HK-2 (cell line): Measurements from ENCODE around the gene PSEN2.
A peak's percentile ranks its signal among the peaks of the same experiment; 100 is the strongest.
"Not testable (repeated sequence)": the region's sequence is repeated elsewhere in the genome, so short reads cannot be mapped to it uniquely, and the experiment has no call there.

Experiments used
- DNase-seq: peaks from one replicate; pipeline ENCODE4 v3.0.0-alpha.2; 2018; ENCODE audit not compliant: unreplicated experiment

Gene PSEN2

DNA sequence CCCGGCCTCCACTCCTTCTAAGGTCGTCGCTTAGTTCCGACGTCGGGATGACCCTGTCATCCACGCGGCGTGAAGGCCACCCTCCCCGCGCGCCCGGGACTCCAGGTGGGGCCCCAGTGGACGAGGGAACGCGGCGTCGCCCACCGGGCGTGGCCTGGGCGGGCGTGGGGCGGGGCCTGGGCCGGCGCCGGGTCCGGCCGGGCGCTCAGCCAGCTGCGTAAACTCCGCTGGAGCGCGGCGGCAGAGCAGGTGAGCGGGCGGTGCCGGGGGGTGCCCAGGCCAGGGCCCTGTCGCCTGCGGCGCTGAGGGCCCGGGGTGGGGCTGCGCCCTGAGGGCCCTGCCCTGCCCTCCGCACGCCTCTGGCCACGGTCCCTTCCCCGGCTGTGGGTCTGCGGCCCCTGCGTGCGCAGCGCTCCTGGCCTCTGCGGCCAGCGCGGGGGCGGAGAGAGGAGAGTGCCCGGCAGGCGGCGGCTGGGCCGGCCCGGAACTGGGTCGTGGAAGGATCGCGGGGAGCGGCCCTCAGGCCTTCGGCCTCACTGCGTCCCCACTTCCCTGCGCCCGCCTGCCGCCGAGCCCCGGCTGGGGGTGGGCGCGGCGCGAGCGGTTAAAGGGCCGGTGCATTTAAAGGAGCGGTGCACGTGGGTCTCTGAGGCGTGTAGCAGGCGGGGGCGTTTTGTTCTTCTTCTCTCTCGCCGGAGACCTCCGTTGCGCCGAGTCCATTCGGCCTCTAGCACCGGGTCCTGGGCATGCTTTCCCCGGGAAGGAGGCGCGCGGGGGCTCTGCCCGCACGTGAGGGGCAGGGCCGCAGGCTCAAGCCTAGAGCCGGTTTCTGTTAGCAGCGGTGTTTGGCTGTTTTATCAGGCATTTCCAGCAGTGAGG, at the start of gene PSEN2:
PSEN2 (plus strand) TSS at position 216 of the 879 bp plus-strand sequence. CDS start 11,292 bp downstream, outside the sequence.
- peak; percentile 85 for DNase-seq

DNA sequence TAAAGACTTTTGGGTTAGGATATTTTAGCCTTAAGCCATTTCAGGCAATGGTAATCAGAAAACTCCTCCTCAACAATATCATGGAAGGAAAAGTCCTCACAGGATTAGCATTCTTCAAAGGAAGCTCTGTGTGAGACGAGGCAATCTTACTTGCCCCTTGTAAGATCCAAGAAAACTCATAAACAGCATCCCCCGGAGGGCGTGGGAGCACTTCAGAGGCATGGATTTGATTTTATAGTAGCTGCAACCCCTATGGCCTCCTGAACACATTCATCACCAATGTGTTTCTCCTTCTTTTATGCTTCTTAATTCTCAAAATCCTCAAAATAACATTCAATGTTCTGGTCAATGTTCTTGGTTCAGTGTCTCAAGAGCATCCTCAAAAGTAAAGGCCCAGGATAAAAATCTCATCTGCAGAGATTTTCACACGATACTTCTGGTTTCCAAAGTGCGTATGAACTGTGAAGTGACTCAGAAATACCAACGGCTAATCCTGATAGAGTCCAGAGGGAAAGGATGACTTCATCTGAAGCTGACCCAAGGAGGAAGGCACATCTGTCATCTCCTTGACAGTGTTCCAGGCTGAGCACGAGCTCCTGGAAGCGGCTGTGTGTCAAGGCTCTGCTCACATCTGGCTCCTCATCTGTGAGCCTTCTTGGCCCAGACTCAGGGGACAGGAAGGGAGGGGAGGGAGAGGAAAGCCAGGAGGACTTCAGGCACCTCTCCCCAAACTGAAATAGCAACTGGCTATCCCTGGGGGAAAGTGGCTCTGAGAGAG, 49.3 kb upstream of the PSEN2 start:
- DNase-seq: peak; percentile 30

DNA sequence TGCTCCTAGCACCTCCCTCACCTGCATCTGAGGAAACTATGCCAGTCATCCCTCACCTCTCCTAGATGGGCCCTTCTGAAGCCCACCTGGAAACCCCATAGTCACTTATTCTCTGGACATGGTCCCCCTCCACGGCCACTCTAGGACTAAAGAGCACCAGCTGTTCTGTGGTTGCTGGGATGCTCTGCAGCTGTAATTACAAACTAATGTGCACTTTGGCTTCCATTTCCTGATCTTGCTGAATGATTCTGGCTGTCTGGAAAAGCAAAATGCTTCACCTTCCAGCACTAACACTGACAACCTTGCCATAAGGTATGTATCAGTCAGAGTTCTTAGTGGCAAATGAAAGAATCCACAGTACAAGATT, 48.7 kb upstream of the PSEN2 start:
- no peak for DNase-seq

DNA sequence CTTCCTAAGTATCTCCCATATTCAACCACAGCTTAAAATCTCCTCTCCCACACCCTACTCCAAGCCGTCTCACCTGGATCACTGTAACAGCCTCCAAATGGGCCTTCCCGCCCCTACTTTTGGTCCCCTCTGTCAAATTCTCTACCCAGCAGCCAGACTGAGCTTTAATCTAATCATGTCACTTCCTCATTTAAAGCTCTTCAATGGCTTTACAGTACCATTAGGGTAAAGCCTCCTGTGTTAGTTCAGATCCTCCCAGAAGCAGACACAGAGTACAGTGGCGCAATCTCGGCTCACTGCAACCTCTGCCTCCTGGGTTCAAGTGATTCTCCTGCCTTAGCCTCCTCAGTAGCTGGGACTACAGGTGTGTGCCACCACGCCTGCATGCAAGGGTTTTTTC, 46.8 kb upstream of the PSEN2 start:
- DNase-seq: no peak

DNA sequence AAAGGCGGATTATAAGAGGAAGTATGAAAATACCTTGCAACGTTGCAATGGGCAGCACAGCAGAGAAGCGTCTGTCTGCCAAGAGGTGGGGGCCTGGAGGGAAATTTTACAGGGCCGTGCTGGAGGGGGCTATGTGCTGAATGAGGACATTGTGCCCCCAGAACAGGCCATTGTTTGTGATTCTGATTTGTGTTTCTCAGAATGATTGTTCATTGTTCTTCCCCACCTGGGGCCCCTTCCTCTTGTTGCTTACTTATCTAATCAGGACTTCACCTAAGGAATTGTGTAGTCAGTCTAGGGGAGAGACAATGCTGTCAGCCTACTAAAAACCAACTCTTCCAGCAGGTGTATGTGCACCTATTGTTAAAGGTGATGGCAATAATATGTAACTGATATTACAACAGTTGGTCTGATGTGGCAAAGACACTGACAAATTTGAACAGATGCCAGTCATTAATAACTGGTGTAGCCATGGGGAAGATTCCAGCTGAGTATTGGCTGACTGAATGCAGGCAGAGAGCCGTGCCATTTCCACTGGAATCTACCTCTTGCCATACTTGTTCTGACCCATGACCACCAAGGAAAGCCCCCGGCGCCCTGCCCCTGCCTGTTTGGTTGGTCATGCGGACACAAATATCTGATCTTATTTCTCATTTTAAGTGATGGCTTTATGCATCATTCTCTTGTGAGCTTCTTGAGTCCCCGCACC, 45.2 kb upstream of the PSEN2 start:
- DNase-seq: no peak

DNA sequence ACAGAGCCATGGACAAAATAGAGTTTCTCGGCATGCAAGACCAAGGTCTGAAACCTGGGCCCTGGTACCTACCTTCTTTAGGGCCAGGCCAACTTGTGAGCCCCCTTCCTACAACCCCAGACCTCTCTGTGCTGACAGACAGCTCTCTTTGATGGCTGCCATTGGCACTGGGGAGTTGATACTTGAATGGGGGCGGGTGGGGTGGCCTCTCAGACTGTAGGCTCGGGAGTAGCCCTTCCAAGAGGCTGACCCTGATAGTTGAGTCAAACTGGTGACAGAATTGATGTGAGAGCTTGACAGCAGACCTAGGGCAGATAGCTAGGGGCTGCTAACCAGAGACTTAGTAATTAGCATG, 44.7 kb upstream of the PSEN2 start:
- no peak for DNase-seq

DNA sequence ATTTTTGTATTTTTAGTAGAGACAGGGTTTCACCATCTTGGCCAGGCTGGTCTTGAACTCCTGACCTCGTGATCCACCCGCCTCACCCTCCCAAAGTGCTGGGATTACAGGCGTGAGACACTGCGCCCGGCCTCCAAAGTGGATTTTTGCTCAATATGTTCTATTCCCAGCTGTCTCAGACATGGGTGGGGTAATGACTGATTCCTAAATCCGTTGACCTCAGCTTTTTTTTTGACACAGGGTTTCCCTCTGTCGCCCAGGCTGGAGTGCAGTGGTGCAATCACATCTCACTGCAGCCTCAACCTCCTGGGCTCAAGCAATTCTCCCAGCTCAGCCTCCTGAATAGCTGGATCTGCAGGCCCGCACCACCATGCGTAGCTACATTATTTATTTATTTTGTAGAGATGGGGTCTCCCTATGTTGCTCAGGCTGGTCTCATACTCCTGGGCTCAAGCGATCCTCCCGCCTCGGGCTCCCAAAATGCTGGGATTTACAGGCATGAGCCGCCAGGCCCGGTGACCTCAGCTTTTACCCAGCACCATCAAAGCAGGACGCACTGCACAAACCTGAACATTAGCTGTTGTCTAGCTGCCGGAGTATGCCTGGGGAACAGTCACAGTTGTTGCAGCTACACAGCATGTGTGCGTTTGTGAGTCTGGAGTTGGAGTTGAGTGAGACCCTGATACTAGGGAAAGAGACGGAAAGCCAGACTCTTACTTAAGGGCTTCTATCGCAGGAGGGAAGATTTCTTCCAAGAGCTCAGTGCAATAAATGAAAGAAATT, 43.7 kb upstream of the PSEN2 start:
- DNase-seq: no peak

DNA sequence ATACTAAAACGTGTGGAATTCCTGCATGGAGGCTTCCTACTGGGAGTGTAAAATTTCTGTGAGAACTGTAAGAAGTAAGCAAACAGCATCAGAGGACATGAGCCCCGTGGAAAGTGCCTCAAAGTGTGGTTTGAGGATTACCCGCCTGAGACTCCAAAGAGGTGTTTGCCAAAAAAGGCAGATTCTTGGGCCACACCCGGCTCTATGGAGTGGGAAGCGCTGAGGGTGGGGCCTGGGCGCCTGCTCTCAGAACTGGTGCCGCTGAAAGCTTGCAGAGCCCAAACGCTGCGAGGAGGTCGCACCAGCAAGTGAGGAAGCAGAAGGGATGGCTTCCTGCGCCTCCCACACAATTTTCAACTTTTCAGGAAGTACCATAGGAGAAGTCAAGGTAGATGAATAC, 43.0 kb upstream of the PSEN2 start:
- no peak for DNase-seq

DNA sequence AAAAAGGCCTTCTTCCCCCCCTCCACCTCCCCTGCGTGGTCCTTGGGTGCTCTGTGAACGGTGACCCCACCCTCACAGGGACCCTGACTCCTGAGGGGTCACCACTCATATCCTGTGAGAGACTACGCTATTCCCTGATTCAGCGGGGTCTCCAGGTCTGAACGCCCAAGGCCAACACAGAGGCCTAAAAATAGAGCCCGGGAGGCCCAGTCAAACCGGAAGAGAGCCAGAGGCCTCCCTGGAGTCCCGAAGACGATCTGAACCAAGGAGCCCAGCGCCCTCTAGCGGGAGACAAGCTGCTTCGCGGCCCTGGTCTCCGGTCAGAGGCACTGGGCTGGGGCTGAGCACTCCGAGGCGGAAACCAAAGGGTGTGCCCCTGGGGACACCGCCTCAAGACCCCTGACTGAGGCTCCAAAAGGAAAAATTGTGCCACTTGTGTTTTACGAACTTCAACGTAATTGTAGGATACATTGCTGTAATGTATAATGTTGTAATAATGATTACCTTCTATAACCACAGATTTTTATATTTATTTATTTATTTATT, 42.4 kb upstream of the PSEN2 start:
- DNase-seq: peak; percentile 98

DNA sequence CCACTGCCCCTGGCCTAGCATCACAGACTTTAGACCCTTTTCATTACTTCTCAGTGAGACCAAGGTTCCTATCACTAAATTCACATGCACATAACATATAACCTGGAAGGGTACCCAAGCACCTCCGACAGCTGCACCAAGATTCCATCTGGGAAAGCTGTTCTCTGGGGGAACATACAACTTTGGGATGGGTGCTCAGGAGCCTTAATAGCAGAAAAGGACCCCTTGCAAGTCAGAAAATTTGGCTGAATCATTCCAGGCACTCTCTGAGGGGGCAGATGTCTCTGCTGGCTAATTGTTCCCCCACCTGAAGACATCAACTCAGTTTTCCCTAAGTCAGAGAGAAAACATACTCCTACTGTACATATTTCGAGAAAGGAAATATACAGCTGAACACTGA, 41.3 kb upstream of the PSEN2 start:
- no peak for DNase-seq

DNA sequence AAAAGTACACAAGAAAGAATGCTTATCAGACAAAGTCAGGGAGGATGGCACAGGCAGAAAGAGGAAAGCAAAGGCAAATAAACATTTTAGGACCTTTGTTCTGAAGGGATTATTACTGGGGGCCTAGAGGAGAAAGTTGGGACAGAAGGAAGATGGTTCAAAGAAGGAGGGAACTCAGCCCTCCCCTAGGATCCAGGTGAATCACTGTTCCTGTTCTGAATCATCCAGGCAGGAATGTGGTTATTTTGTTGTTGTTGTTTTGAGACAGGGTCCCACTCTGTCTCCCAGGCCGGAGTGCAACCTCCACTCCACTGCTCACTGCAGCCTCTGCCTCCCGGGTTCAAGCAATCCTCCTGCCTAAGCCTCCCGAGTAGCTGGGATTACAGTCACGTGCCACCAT, 38.5 kb upstream of the PSEN2 start:
- DNase-seq: no peak

DNA sequence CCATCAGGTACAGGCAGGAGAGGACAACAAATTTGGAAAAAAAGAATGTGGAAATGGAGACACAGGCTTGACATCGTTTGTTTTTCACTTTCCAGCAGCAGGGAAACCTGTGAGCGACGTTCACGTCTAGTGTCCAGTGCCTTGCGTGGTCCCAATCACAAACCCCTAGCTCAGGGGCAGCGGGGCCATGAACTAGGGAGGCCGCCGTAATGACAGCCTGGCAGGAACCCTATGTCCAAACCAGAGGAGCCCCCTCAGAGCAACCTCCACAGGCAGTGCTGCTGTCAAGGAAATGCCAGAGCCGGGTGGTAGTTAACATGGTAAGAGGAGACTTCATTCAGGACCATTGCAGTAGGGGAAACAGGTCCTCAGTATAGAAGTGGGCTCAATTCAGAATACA, 37.8 kb upstream of the PSEN2 start:
- DNase-seq: no peak

DNA sequence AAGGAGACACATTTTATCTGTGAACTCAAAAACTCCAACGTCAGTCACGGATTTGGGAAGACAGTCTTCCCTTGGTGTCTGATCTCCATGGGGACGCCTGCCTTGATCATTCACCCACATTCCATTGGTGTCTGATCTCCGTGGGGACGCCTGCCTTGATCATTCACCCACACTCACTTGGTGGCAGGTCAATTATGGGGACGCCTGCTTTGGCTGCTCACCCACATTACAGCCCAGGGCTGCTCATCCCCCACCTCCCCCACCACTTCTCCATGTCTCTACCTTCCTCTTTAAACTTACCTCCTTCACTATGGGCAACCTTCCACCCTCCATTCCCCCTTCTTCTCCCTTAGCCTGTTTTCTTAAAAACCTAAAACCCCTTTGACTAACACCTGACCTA, 36.2 kb upstream of the PSEN2 start:
- not testable (repeated sequence) for DNase-seq

DNA sequence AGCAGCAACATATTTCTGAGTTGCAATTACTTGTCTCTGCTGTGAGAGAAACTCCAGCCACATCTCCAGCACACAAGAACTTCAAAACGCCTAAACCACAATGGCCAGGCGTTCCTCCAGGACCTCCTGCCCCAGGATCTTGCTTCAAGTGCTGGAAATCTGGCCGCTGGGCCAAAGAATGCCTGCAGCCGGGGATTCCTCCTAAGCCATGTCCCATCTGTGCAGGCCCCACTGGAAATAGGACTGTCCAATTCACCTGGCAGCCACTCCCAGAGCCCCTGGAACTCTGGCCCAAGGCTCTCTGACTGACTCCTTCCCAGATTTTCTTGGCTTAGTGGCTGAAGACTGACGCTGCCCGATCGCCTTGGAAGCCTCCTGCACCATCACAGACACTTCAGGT, 35.0 kb upstream of the PSEN2 start:
- DNase-seq: not testable (repeated sequence)

DNA sequence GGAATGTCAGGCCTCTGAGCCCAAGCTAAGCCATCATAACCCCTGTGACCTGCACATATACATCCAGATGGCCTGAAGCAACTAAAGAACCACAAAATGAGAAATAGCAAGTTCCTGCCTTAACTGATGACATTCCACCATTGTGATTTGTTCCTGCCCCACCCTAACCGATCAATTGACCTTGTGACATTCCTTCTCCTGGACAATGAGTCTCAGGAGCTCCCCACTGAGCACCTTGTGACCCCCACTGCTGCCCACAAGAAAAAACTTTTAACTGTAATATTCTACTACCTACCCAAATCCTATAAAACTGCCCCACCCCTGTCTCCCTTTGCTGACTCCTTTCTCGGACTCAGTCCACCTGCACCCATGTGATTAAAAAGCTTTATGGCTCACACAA, 32.5 kb upstream of the PSEN2 start:
- not testable (repeated sequence) for DNase-seq

DNA sequence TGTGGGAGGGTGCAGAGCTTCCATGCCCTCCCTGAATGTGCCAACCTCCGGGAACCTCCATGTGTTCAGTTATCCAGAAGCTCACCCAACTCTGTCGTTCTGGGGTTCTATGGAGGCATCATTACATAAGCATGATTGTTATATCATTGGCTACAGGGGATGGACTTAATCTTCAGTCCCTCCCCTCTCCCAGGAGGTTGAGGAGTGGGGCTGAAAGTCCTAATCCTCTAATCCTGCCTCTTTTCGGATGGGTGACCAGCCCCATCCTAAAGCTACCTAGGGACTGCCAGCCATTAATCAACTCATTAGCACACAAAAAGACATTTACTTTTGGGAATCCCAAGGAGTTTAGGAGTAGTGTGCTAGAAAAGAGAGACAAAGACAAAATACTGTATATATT, 32.0 kb upstream of the PSEN2 start:
- DNase-seq: no peak

DNA sequence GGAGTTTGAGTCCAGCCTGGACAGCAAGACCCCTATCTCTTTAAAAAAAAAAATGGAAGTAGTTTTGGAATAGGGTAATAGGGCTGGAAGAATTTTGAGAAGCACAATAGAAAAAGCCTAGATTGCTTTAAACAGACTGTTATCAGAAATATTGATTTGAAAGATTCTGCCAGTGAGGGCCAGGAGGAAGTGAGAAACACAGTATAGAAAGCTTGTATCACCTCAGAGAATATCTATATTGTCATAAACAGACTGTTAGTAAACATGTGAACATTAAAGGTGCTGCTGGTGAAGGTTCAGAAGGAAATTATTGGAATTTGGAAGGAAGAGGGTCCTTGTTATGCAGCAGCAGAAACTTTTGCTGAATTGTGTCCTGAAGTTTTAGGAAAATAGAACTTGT, 24.8 kb upstream of the PSEN2 start:
- no peak for DNase-seq

DNA sequence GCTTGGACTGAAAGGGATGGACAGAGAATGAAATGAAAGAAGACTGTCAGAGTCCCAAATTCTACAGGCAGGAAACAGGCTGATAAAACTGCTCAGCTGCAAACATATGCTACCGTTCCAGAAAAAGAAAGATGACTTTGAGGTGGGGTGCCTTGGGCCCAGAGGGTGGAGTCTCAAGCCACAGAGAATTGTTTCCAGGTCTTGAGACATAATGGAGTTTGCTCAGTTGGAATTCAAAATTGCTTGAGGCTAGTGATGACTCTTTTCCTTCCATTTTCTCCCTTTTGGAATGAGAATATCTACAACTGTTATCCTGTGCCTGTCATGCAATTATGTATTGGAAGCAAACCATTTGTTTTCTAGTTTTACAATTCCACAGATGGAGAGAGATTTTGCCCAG, 23.6 kb upstream of the PSEN2 start:
- DNase-seq: no peak

DNA sequence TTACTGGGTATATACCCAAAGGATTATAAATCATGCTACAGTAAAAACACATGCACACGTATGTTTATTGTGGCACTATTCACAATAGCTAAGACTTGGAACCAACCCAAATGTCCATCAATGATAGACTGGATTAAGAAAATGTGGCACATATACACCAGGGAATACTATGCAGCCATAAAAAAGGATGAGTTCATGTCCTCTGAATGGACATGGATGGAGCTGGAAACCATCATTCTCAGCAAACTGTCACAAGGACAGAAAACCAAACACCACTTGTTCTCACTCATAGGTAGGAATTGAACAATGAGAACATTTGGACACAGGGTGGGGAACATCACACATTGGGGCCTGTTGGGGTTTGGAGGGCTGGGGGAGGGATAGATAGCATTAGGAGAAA, 15.9 kb upstream of the PSEN2 start:
- not testable (repeated sequence) for DNase-seq

DNA sequence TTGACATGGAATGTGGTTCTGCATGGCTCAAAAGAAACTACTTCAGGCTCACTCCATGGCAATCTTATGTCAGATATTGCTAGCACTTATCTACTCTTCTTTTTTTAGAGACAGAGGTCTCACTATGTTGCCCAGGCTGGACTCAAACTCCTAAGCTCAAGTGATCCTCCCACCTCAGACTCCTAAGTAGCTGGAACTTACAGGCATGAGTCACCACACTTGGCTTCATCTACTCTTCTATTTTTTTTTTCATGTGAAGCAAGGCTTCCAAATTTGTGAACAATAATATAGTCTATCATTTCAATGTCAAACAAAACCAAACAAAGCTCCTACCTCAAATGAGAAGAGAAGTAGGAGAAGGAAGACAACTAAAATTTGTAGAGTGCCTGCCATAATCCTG, 7.5 kb upstream of the PSEN2 start:
- no peak for DNase-seq

DNA sequence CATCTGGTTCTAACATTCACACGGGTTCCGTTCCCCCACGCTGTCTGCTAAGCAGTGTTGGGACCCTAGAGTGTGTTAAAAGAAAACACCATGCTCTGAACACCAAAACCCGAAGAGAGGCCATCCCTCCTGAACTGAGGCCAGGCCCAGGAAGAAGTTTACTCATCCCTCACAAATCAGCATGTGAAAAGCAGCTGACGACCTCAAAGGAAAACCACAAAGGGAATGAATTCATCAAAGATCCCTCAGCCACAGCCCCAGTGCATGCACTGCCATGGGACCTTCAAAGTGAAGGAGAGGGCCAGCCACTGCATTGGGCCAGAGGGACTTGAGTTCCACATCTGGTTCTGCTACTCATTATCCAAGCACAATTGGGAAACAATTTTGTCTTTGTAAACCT, 7.0 kb upstream of the PSEN2 start:
- peak; percentile 46 for DNase-seq

DNA sequence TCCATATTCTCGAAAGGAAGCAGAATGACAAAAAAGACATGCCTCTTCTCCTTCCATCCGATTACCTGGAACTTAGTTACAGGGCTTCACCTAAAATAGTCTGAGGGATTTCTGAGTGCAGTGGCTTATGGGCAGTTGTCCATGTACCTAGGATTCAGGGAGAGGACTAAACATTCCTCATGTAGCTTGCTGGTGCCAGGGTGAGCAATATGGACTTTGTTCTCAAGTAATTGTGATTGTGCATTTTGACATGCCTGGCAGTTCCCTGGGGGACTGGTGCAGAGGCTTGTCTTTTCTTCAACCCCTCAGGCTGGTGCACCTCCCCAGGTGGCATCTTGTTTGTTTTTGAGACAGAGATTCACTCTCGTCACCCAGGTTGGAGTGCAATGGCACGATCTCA, 6.1 kb upstream of the PSEN2 start:
- DNase-seq: no peak
